ENCODE measurements around the gene MRPS15. TPM values are rescaled to one million over a fixed set of nuclear protein-coding genes. Genes with fewer than 3 reads are reported as not detected.

The MRPS15 gene
- total RNA-seq, 1 experiment from 2014 or later, result 213 TPM

GRCh38 chr1:36457691-36458090 is 6.5 kb downstream of the MRPS15 start:
- H2AFZ ChIP-seq (ENCODE audit: low read length), result no peak overlapping the region
- H3K27me3 ChIP-seq (ENCODE audit: low read length), result no peaks in the 10 kb centered on the region
- no peaks in the 10 kb centered on the region for H3K4me1 ChIP-seq (ENCODE audit: insufficient read depth, low read length)
- ATAC-seq (no peak), DNase-seq (no peak)
- H4K20me1 ChIP-seq (ENCODE audit: low read length), result no peaks in the 10 kb centered on the region
- no peaks in the 10 kb centered on the region for H3K9me2 ChIP-seq (replicated peaks; ENCODE audit: low read length)
- no peaks in the 10 kb centered on the region for H3F3A ChIP-seq (ENCODE audit: low read length, unreplicated experiment)
- H3K9ac ChIP-seq (ENCODE audit: low read length), result no peak overlapping the region
- H3K4me3 ChIP-seq (ENCODE audit: low read length), result no peak overlapping the region
- BruUV-seq (replicated peaks), result no TSS peak
- POLR2A ChIA-PET (ENCODE audit: unreplicated experiment), result no interaction called here
- H3K36me3 ChIP-seq (ENCODE audit: low read depth, low read length), result peaks cover 61% of the 10 kb centered on the region
- no peak overlapping the region for H3K4me2 ChIP-seq (ENCODE audit: low read length)
- CTCF ChIA-PET, result no interaction called here
- intact Hi-C loops (cut with micrococcal nuclease), result no loop called here
- no peak overlapping the region for H3K27ac ChIP-seq (ENCODE audit: low read length)
- TF ChIP-seq EZH2 (IDR thresholded peaks at IDR 0.05; ENCODE audit: low read length, unreplicated experiment) (no peak), CTCF (conservative IDR thresholded peaks at IDR 0.05; ENCODE audit: low read depth, low read length) (no peak), EZH2phosphoT487 (IDR thresholded peaks at IDR 0.05; ENCODE audit: borderline replicate concordance, low read length) (no peak)
- H3K79me2 ChIP-seq (ENCODE audit: low read length), result peaks cover 5% of the 10 kb centered on the region; the same call in 1 of the 2 replicates
- no peaks in the 10 kb centered on the region for H3K9me3 ChIP-seq (ENCODE audit: low read length)

- Histone ChIP-seq H3K27me3 (ENCODE audit: low read length) (no peaks in the 10 kb centered on the region), H3F3A (ENCODE audit: low read length, unreplicated experiment) (no peaks in the 10 kb centered on the region), H3K79me2 (ENCODE audit: low read length) (no peaks in the 10 kb centered on the region), H3K4me1 (ENCODE audit: insufficient read depth, low read length) (no peaks in the 10 kb centered on the region), H2AFZ (ENCODE audit: low read length) (no peak overlapping the region), H3K9ac (ENCODE audit: low read length) (no peak overlapping the region), H3K4me3 (ENCODE audit: low read length) (no peak overlapping the region), H3K27ac (ENCODE audit: low read length) (no peak overlapping the region), H3K4me2 (ENCODE audit: low read length) (no peak overlapping the region), H3K36me3 (ENCODE audit: low read depth, low read length) (peaks cover 51% of the 10 kb centered on the region), H3K9me3 (ENCODE audit: low read length) (no peaks in the 10 kb centered on the region), H4K20me1 (ENCODE audit: low read length) (no peaks in the 10 kb centered on the region), H3K9me2 (replicated peaks; ENCODE audit: low read length) (no peaks in the 10 kb centered on the region)
- ChIA-PET CTCF (no interaction called here), POLR2A (ENCODE audit: unreplicated experiment) (no interaction called here)
- DNase-seq, result no peak
- no TSS peak for BruUV-seq (replicated peaks)
- ATAC-seq, result no peak
- intact Hi-C loops (cut with micrococcal nuclease), result no loop called here
- TF ChIP-seq EZH2phosphoT487 (IDR thresholded peaks at IDR 0.05; ENCODE audit: borderline replicate concordance, low read length) (no peak), CTCF (conservative IDR thresholded peaks at IDR 0.05; ENCODE audit: low read depth, low read length) (no peak), EZH2 (IDR thresholded peaks at IDR 0.05; ENCODE audit: low read length, unreplicated experiment) (no peak)
These were observed 7.7 kb downstream of the MRPS15 start for GRCh38 chr1:36456391-36456928.

GRCh38 chr1:36455386-36455785 is 8.8 kb downstream of the MRPS15 start:
- no peaks in the 10 kb centered on the region for H3K9me2 ChIP-seq (replicated peaks; ENCODE audit: low read length)
- ChIA-PET CTCF (no interaction called here), POLR2A (ENCODE audit: unreplicated experiment) (no interaction called here)
- no peaks in the 10 kb centered on the region for H3K27me3 ChIP-seq (ENCODE audit: low read length)
- no peak overlapping the region for H2AFZ ChIP-seq (ENCODE audit: low read length)
- no peaks in the 10 kb centered on the region for H4K20me1 ChIP-seq (ENCODE audit: low read length)
- no peaks in the 10 kb centered on the region for H3K79me2 ChIP-seq (ENCODE audit: low read length)
- intact Hi-C loops (cut with micrococcal nuclease), result no loop called here
- BruUV-seq (replicated peaks), result no TSS peak
- H3K4me1 ChIP-seq (ENCODE audit: insufficient read depth, low read length), result peaks cover 4% of the 10 kb centered on the region
- no peak overlapping the region for H3K9ac ChIP-seq (ENCODE audit: low read length)
- no peak overlapping the region for H3K27ac ChIP-seq (ENCODE audit: low read length)
- TF ChIP-seq EZH2phosphoT487 (IDR thresholded peaks at IDR 0.05; ENCODE audit: borderline replicate concordance, low read length) (no peak), EZH2 (IDR thresholded peaks at IDR 0.05; ENCODE audit: low read length, unreplicated experiment) (no peak), CTCF (conservative IDR thresholded peaks at IDR 0.05; ENCODE audit: low read depth, low read length) (no peak)
- H3K4me2 ChIP-seq (ENCODE audit: low read length), result no peak overlapping the region
- peaks cover 40% of the 10 kb centered on the region for H3K36me3 ChIP-seq (ENCODE audit: low read depth, low read length)
- no peak for ATAC-seq
- no peak overlapping the region for H3K4me3 ChIP-seq (ENCODE audit: low read length)
- no peak for DNase-seq
- H3K9me3 ChIP-seq (ENCODE audit: low read length), result no peaks in the 10 kb centered on the region
- no peaks in the 10 kb centered on the region for H3F3A ChIP-seq (ENCODE audit: low read length, unreplicated experiment)
